Neural cell (in vitro differentiated cells): ENCODE measurements around the gene MTHFD1L. TPM values are rescaled to one million over a fixed set of nuclear protein-coding genes. Genes with fewer than 3 reads are reported as not detected.

Experiments used
- H2AFZ ChIP-seq: fragments of 200-600, 300-800 bp; sonication (generic), shearing (Covaris generic); 2 replicates; pipeline ENCODE4 v1.6.0; 2014; ENCODE audit warnings: low read depth, mild to moderate bottlenecking, antibody characterized with exemption, low read length, moderate library complexity
- H3F3A ChIP-seq: fragments of 200-600 bp; shearing (Covaris generic); 2 replicates; pipeline ENCODE4 v1.6.1; 2016; ENCODE audit warnings: mild to moderate bottlenecking, moderate library complexity, mixed read lengths, antibody characterized with exemption, low read length; ENCODE audit not compliant: insufficient read depth, poor library complexity, severe bottlenecking
- H3K27ac ChIP-seq: fragments of 200-600, 300-800 bp; sonication (generic), shearing (Covaris generic); 2 replicates; pipeline ENCODE4 v1.5.1; 2014; ENCODE audit warnings: mild to moderate bottlenecking, low read length, moderate library complexity
- H3K27me3 ChIP-seq: fragments of 300-800, 200-600 bp; sonication (generic), shearing (Covaris generic); 2 replicates; pipeline ENCODE4 v1.6.0; 2014; ENCODE audit warnings: mild to moderate bottlenecking, low read depth, low read length, moderate library complexity; ENCODE audit not compliant: insufficient read depth
- H3K36me3 ChIP-seq: fragments of 300-800, 200-600 bp; sonication (generic), shearing (Covaris generic); 2 replicates; pipeline ENCODE4 v1.5.1; 2014; ENCODE audit warnings: mild to moderate bottlenecking, antibody characterized with exemption, low read length, moderate library complexity; ENCODE audit not compliant: insufficient read depth
- H3K4me2 ChIP-seq: fragments of 300-800, 200-600 bp; sonication (generic), shearing (Covaris generic); 2 replicates; pipeline ENCODE4 v1.6.0; 2014; ENCODE audit warnings: mild to moderate bottlenecking, low read length
- H3K4me3 ChIP-seq: fragments of 300-800, 200-600 bp; sonication (generic), shearing (Covaris generic); 2 replicates; pipeline ENCODE4 v1.5.1; 2014; ENCODE audit warnings: mild to moderate bottlenecking, low read length, moderate library complexity
- H3K79me2 ChIP-seq: fragments of 200-600 bp; shearing (Covaris generic); replicated peaks from 2 replicates; pipeline ENCODE4 v1.6.0; 2014; ENCODE audit warnings: mild to moderate bottlenecking, low read length, moderate library complexity; ENCODE audit not compliant: insufficient read depth
- H3K9ac ChIP-seq: fragments of 300-800, 200-600 bp; sonication (generic), shearing (Covaris generic); 2 replicates; pipeline ENCODE4 v1.6.1; 2016; ENCODE audit warnings: mild to moderate bottlenecking, low read length, mixed read lengths
- H3K9me2 ChIP-seq: fragments of 200-600 bp; shearing (Covaris generic); 2 replicates; pipeline ENCODE4 v1.6.1; 2016; ENCODE audit warnings: mild to moderate bottlenecking, low read length, mixed read lengths; ENCODE audit not compliant: insufficient read depth
- H3K9me3 ChIP-seq: fragments of 200-600, 300-800 bp; sonication (generic), shearing (Covaris generic); 2 replicates; pipeline ENCODE4 v1.6.1; 2016; ENCODE audit warnings: mild to moderate bottlenecking, mixed run types, low read length, moderate library complexity, mixed read lengths
- H4K20me1 ChIP-seq: fragments of 200-600 bp; shearing (Covaris generic); 2 replicates; pipeline ENCODE4 v1.6.1; 2016; ENCODE audit warnings: mild to moderate bottlenecking, mixed run types; ENCODE audit not compliant: insufficient read depth
- EP300 ChIP-seq: fragments of 450-650 bp; conservative IDR thresholded peaks from 2 replicates; pipeline ENCODE4 v1.6.1; 2014; ENCODE audit warnings: antibody characterized with exemption, mild to moderate bottlenecking, moderate library complexity; ENCODE audit not compliant: poor library complexity, severe bottlenecking
- EZH2 ChIP-seq: fragments of 200-600, 300-800 bp; shearing (Covaris generic), sonication (generic); IDR thresholded peaks from 2 replicates; pipeline ENCODE4 v1.6.1; 2014; ENCODE audit warnings: antibody characterized with exemption, low read length, borderline replicate concordance, mild to moderate bottlenecking; ENCODE audit not compliant: insufficient read depth, poor library complexity, severe bottlenecking
- MXI1 ChIP-seq: fragments of 450-650 bp; conservative IDR thresholded peaks from 2 replicates; pipeline ENCODE4 v1.6.1; 2014; ENCODE audit warnings: antibody characterized with exemption, mild to moderate bottlenecking; ENCODE audit not compliant: poor library complexity, severe bottlenecking
- POLR2AphosphoS5 ChIP-seq: IDR thresholded peaks from 2 replicates; pipeline ENCODE4 v1.6.1; 2012
- RAD21 ChIP-seq: fragments of 450-650 bp; conservative IDR thresholded peaks from 2 replicates; pipeline ENCODE4 v1.6.1; 2014; ENCODE audit warnings: antibody characterized with exemption, mild to moderate bottlenecking, moderate library complexity
- SMC3 ChIP-seq: fragments of 450-650 bp; conservative IDR thresholded peaks from 2 replicates; pipeline ENCODE4 v1.6.1; 2014; ENCODE audit warnings: antibody characterized with exemption, mild to moderate bottlenecking, moderate library complexity; ENCODE audit not compliant: poor library complexity
- TAF1 ChIP-seq: IDR thresholded peaks from 2 replicates; pipeline ENCODE4 v1.6.1; 2012; ENCODE audit warnings: low read depth
- polyA plus RNA-seq: library from polyadenylated mRNA; depleted of rRNA; stranded (reverse); fragments of >200 nt; gene quantifications from 2 replicates; pipeline ENCODE4 v1.2.3, GENCODE V29; 2014
- TF ChIP-seq, protein P1 (sequence below): IDR thresholded peaks from 2 replicates; pipeline ENCODE4 v1.6.1; 2012; ENCODE audit warnings: borderline replicate concordance
- TF ChIP-seq, protein P2 (sequence below): fragments of 450-650 bp; IDR thresholded peaks from 2 replicates; pipeline ENCODE4 v1.5.1; 2014; ENCODE audit warnings: antibody characterized with exemption, mild to moderate bottlenecking, moderate library complexity; ENCODE audit not compliant: poor library complexity, severe bottlenecking

MTHFD1L gene
- polyA plus RNA-seq, 1 donor from 2014 or later = 6.3 TPM

DNA sequence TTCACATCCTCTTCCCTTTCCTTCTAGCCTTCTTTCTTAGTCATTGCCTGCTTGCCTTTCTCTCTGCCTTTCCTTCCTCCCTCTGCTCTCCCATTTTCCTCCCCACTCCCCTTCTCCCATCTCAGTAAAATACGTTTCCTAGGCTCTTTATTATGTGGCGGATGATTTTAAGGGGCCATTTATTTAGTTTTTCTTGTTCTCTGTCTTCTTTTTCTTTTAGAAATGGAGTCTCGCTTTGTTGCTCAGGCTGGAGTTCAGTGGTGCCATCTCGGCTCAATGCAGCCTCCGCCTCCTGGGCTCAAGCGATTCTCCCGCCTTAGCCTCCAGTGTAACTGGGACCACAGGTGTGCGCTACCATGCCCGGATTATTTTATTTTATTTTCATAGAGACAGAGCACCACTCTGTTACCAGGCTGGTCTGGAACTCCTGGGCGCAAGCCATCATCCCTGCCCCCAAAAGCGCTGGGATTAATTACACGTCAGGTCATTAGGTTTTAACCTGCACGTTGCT is 1.5 kb downstream of the MTHFD1L start:
- Histone ChIP-seq H3K4me2 (peak overlapping the region; percentile 55), H3K9ac (peak overlapping the region; percentile 92), H3K9me2 (no peaks in the 10 kb centered on the region), H3F3A (peaks cover 7% of the 10 kb centered on the region), H3K27me3 (no peaks in the 10 kb centered on the region), H4K20me1 (no peaks in the 10 kb centered on the region), H3K27ac (peak overlapping the region; percentile 89), H2AFZ (peak overlapping the region; percentile 75), H3K36me3 (no peaks in the 10 kb centered on the region), H3K79me2 (no peaks in the 10 kb centered on the region), H3K4me3 (peak overlapping the region; percentile 92), H3K9me3 (no peaks in the 10 kb centered on the region)
- TF ChIP-seq EP300 (no peak), RAD21 (no peak), EZH2 (no peak), MXI1 (no peak), TAF1 (no peak), SMC3 (no peak), POLR2AphosphoS5 (no peak)
- TF ChIP-seq, protein P1, sequence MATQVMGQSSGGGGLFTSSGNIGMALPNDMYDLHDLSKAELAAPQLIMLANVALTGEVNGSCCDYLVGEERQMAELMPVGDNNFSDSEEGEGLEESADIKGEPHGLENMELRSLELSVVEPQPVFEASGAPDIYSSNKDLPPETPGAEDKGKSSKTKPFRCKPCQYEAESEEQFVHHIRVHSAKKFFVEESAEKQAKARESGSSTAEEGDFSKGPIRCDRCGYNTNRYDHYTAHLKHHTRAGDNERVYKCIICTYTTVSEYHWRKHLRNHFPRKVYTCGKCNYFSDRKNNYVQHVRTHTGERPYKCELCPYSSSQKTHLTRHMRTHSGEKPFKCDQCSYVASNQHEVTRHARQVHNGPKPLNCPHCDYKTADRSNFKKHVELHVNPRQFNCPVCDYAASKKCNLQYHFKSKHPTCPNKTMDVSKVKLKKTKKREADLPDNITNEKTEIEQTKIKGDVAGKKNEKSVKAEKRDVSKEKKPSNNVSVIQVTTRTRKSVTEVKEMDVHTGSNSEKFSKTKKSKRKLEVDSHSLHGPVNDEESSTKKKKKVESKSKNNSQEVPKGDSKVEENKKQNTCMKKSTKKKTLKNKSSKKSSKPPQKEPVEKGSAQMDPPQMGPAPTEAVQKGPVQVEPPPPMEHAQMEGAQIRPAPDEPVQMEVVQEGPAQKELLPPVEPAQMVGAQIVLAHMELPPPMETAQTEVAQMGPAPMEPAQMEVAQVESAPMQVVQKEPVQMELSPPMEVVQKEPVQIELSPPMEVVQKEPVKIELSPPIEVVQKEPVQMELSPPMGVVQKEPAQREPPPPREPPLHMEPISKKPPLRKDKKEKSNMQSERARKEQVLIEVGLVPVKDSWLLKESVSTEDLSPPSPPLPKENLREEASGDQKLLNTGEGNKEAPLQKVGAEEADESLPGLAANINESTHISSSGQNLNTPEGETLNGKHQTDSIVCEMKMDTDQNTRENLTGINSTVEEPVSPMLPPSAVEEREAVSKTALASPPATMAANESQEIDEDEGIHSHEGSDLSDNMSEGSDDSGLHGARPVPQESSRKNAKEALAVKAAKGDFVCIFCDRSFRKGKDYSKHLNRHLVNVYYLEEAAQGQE = no peak
- TF ChIP-seq, protein P2, sequence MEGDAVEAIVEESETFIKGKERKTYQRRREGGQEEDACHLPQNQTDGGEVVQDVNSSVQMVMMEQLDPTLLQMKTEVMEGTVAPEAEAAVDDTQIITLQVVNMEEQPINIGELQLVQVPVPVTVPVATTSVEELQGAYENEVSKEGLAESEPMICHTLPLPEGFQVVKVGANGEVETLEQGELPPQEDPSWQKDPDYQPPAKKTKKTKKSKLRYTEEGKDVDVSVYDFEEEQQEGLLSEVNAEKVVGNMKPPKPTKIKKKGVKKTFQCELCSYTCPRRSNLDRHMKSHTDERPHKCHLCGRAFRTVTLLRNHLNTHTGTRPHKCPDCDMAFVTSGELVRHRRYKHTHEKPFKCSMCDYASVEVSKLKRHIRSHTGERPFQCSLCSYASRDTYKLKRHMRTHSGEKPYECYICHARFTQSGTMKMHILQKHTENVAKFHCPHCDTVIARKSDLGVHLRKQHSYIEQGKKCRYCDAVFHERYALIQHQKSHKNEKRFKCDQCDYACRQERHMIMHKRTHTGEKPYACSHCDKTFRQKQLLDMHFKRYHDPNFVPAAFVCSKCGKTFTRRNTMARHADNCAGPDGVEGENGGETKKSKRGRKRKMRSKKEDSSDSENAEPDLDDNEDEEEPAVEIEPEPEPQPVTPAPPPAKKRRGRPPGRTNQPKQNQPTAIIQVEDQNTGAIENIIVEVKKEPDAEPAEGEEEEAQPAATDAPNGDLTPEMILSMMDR = no peak

DNA sequence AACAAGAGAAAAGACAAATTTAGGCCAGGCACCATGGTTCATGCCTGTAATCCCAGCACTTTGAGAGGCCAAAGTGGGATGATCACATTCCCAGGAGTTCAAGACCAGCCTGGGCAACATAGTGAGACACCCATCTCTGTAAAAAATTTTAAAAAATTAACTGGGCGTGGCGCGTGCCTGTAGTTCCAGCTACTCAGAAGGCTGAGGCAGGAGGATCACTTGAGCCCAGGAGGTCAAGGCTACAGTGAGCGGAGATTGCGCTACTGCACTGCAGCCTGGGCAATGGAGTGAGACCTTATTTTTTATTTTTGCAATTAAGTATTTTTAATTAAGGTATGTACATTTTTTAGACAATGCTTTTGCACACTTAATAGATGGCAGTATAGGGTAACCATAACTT is 3.3 kb downstream of the MTHFD1L start:
- TF ChIP-seq RAD21 = no peak
- TF ChIP-seq EZH2 = no peak
- no peak for TF ChIP-seq MXI1
- no peak for TF ChIP-seq TAF1
- TF ChIP-seq, protein P2 = no peak
- no peak for TF ChIP-seq EP300
- no peak for TF ChIP-seq POLR2AphosphoS5
- TF ChIP-seq, protein P1 = no peak
- H2AFZ ChIP-seq = no peak overlapping the region
- no peaks in the 10 kb centered on the region for H3K9me3 ChIP-seq
- no peaks in the 10 kb centered on the region for H3K9me2 ChIP-seq
- H3F3A ChIP-seq = peaks cover 7% of the 10 kb centered on the region
- H3K4me2 ChIP-seq = no peak overlapping the region
- no peak overlapping the region for H3K27ac ChIP-seq
- no peaks in the 10 kb centered on the region for H4K20me1 ChIP-seq
- H3K79me2 ChIP-seq = no peaks in the 10 kb centered on the region
- no peak overlapping the region for H3K9ac ChIP-seq
- no peaks in the 10 kb centered on the region for H3K27me3 ChIP-seq
- no peaks in the 10 kb centered on the region for H3K36me3 ChIP-seq
- H3K4me3 ChIP-seq = no peak overlapping the region
